ENCODE measurements around the gene AP2A2.

- TF ChIP-seq CTCF (IDR thresholded peaks at IDR 0.05 in 4 of 5, conservative IDR thresholded peaks at IDR 0.05 in 1 of 5) = no peak
- no peak for TF ChIP-seq POLR2A (IDR thresholded peaks at IDR 0.05)
Measured at GRCh38 chr11:1049911-1050580, 124.4 kb downstream of the AP2A2 start.
